HTERT RPE-1 (cell line): ENCODE results near the gene TCEAL5.
"Not testable (repeated sequence)": the region's sequence is repeated elsewhere in the genome, so short reads cannot be mapped to it uniquely, and the experiment has no call there.

Experiments
- in situ Hi-C: fragments of 300-500 bp; cut with MboI; formaldehyde crosslinking; loops from 4 replicates; pipeline ENCODE4 v1.14.3; 2020; ENCODE audit warnings: low sequenced_read_pairs

The TCEAL5 gene

GRCh38 chrX:103276581-103277002, at the start of gene TCEAL5:
TCEAL5 (minus strand) TSS chrX:103276750; CDS start chrX:103274563, 2,187 bp downstream.
- in situ Hi-C loops, result no loop called here

- in situ Hi-C loops, result no loop called here
Observed at GRCh38 chrX:103311399-103311780, 34.8 kb upstream of the TCEAL5 start.

DNA sequence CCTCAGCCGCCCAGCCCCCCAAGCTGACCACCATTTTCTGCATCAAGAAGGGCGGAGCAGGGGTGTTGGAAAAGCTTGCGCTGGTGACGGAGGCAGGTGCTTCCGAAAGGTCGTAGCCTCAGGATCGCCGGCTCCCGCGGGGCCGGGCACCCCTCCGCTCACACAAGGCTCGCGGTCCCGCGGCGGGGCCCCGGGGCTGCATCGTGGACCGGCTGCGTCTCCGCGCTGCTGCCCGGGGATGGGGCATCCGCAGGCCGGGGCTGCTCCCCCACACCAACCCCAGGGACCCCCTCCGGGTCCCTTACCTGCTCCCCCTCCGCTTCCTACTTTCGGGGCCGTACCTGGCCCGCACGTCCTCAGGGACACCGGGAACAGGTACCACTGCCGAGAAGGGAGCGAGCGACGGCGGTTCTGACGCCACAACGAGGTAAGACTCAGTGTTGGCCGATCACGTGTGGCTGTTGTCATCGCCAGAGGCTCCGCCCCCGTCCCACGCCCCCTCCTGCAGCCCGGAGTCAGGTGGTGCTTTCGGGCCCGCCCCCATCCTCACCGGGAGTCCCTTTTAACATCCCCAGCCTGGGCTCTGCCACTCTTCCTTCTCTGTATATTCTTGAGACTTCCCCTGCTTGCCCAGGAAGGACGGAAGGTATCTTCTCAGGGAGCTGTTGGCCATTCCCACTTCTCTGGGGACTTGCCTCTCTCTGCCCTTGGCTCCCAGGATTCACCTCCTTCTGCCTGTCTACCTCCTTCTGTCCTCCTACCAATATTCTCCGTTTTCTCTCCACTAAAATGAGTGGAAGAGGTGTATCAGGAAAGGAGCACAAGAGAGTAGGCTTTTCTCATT, 34.2 kb upstream of the TCEAL5 start, which contains the start of gene BEX2:
Gene BEX2 (minus strand): TSS at position 436 of the 844 bp plus-strand sequence. CDS start 1,014 bp downstream, outside the sequence.
- in situ Hi-C loops, result no loop called here

- in situ Hi-C loops, result no loop called here
Observed at GRCh38 chrX:103309860-103310554, 33.5 kb upstream of the TCEAL5 start.

DNA sequence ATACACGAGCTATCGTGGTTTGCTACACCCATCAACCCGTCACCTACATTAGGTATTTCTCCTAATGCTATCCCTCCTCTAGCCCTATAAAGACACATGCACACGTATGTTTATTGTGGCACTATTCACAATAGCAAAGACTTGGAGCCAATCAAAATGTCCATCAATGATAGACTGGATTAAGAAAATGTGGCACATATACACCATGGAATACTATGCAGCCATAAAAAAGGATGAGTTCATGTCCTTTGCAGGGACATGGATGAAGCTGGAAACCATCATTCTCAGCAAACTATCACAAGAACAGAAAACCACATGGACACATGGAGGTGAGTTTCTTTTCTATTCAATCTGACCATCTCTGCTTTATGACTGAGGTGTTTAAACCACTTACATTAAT, 29.1 kb upstream of the TCEAL5 start:
- in situ Hi-C loops, result not testable (repeated sequence)

GRCh38 chrX:103304705-103305104, 28.2 kb upstream of the TCEAL5 start:
- in situ Hi-C loops, result no loop called here

DNA sequence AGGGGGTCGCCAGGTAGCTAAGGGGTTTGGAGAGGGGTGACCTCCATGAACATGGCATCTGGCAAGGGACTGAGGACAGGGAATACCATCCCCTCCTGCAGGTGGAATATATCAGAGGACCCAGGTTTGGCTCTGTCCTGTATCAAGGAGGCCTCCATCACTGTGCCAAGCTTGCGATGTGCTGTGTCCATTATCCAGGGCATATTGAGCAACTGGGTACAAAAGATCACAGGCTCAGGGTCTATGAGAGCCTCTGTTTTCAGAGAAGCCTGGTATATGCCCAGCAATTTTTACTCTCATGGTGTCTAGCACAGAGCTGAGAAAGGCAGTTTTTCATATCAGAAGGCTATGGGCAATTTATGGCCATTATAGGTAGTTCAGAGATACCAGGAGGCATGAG, 16.6 kb upstream of the TCEAL5 start:
- in situ Hi-C loops, result no loop called here

GRCh38 chrX:103279624-103280023, 3.1 kb upstream of the TCEAL5 start:
- in situ Hi-C loops, result no loop called here

GRCh38 chrX:103275947-103276567, 493 bp downstream of the TCEAL5 start:
- in situ Hi-C loops, result no loop called here

GRCh38 chrX:103274284-103274683, 2.3 kb downstream of the TCEAL5 start:
- in situ Hi-C loops, result no loop called here

DNA sequence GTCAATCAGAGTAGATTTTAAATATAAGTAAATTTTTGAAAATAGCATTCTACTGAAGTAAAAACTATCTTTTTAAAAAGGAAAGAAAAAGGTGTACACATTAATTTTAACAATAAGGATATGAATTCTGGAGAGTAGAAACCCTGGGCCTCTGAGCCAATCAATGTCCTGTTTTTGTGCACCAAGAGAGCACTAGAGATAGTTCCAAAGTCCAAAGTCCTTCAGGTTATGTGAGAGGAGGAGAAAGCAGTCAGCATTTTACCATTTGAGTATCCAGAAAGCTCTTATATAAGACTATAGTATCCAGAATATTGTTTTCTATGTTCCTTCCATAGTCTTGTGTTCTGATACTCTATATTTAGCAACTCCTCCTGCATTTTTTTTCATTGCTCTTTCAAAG, 18.3 kb downstream of the TCEAL5 start:
- in situ Hi-C loops, result no loop called here

GRCh38 chrX:103256651-103257050, 19.9 kb downstream of the TCEAL5 start:
- in situ Hi-C loops, result no loop called here

GRCh38 chrX:103254921-103255493, 21.5 kb downstream of the TCEAL5 start, which contains the start of gene TCEAL8:
TCEAL8 (minus strand) TSS chrX:103255155; CDS start chrX:103253979, 1,176 bp downstream.
- in situ Hi-C loops, result no loop called here

GRCh38 chrX:103254171-103254824, 22.3 kb downstream of the TCEAL5 start:
- in situ Hi-C loops, result no loop called here

DNA sequence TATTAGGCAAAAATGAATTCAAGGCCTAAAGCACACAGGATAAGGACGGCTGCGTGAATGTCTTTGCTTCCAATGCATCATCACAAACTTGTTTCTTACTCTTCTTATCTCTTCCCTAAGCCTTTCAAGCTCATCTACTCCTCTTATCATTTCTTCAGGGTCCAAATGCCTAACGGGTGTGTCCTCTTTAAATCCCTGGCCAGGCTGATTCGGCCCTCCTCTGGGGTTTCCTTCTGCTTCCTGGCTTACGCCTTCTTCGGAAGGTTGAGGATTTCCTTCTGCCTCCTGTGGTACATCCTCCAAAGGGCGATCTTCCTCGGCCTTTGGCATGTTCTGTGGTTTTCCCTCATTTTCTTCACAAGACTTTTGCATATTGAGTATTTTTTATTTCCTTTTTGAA, 22.9 kb downstream of the TCEAL5 start:
- in situ Hi-C loops, result no loop called here

- in situ Hi-C loops, result no loop called here
Observed at GRCh38 chrX:103250977-103251376, 25.6 kb downstream of the TCEAL5 start.

DNA sequence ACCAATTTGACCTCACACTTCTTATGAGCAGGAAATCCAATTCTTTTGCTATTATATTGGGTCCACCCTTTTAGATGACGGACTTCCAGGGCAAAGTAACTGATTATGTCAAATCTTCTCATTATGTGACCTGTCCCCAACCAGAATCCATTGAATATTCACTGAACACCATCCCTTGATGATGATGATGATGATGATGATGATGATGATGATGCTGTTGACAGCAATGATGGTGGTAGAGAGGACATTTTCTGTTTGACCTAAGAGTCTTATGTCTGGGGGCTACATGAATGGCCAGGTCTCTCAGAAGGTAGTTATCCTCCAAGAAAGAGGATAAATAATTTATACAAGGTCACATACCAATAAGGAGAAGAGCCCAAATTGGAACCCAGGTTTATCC, 26.7 kb downstream of the TCEAL5 start:
- in situ Hi-C loops, result no loop called here

DNA sequence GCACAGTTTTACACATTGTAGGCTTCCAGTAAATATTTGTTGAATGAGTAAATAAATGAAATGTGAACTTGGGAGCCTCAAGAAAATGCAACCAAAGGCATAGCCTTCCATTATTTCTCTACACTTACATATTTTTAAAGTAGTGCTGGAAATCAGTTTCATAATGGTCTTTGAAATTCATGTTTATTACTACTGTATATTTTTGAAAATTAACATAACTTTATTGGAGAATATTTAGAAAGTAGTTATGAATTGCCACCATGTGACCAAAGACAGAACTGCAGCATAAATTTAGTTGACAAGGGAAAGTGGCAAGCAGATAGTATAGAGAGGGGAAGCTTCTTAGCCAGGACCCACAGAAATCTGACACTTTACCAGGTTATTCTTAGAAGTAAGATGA, 28.0 kb downstream of the TCEAL5 start:
- in situ Hi-C loops, result no loop called here

DNA sequence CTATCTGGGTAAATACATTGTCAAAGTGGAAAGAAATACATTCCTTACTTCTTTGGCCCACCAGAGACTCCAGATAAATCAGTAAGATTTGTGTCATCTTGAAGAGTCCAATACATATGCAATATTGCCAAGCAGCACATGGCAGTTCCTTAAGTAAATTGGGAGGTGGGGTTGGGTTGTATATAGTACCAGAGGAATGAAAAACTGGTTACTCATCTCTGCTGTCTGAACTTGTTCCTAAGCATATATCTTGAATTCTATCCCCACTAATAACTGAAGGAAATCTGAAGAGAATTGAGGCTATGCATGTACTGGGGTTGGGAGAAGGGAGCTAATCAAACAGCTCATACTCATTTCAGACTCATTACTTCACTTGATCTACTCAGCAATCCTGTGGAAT, 36.4 kb downstream of the TCEAL5 start:
- in situ Hi-C loops, result no loop called here

DNA sequence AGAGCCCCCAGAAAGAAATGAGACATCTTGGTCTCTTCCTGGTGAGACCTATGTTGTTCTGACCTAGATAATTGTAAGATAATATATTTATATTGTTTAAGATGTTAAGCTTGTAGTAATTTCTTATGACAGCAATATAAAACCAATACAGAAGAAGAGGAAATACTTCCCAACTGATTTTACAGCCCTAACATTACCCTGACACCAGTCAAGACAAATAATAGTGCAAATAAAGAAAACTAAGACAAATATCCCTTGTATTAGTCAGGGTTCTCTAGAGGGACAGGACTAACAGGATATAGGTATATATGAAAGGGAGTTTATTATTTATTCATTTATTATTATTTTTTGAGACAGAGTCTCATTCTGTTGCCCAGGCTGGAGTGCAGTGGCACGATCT, 40.3 kb downstream of the TCEAL5 start:
- in situ Hi-C loops, result no loop called here

- in situ Hi-C loops, result not testable (repeated sequence)
Observed at GRCh38 chrX:103235608-103236007, 40.9 kb downstream of the TCEAL5 start.
